ENCODE measurements around the gene GRM4.

GRCh38 chr6:34110610-34111009 is 35.3 kb downstream of the GRM4 start:
- TF ChIP-seq CTCF (IDR thresholded peaks at IDR 0.05) (no peak), EP300 (IDR thresholded peaks at IDR 0.05) (no peak)

All from upper lobe of left lung (tissue), 4 donors.